Measurements from ENCODE around the gene AEN.

DNA sequence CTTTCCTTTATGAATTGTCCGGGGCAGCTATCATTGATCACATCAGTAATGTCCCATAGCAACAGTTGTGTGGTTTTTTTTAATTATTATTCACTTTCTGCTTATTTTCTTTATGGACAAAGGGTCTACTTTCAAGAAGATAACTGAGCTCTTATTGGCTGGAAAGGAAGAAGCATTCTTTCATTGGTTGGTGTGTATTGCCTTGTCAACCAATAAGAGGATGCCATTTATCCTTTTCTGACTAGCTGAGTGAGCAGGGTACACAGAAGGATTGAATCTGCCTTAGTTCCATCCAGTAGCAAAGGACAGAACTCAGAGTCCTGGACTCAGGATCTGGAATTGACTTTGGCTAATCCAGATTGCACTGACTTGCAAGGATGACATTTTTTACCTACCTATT lies 13.2 kb upstream of the AEN start:
- TF ChIP-seq, protein P1, sequence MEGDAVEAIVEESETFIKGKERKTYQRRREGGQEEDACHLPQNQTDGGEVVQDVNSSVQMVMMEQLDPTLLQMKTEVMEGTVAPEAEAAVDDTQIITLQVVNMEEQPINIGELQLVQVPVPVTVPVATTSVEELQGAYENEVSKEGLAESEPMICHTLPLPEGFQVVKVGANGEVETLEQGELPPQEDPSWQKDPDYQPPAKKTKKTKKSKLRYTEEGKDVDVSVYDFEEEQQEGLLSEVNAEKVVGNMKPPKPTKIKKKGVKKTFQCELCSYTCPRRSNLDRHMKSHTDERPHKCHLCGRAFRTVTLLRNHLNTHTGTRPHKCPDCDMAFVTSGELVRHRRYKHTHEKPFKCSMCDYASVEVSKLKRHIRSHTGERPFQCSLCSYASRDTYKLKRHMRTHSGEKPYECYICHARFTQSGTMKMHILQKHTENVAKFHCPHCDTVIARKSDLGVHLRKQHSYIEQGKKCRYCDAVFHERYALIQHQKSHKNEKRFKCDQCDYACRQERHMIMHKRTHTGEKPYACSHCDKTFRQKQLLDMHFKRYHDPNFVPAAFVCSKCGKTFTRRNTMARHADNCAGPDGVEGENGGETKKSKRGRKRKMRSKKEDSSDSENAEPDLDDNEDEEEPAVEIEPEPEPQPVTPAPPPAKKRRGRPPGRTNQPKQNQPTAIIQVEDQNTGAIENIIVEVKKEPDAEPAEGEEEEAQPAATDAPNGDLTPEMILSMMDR (IDR thresholded peaks at IDR 0.05; ENCODE audit: control extremely low read depth in 1 of 3, insufficient read depth in 1 of 3, low read depth in 1 of 3, low read length in 3 of 3), result no peak
- TF ChIP-seq SP1 (IDR thresholded peaks at IDR 0.05; ENCODE audit: low read depth, low read length) (no peak), BACH1 (IDR thresholded peaks at IDR 0.05; ENCODE audit: low read length) (no peak), TAF7 (optimal IDR thresholded peaks at IDR 0.05; ENCODE audit: borderline replicate concordance, low read depth, low read length) (no peak), JUND (IDR thresholded peaks at IDR 0.05; ENCODE audit: low read length) (no peak), EGR1 (IDR thresholded peaks at IDR 0.05; ENCODE audit: borderline replicate concordance, low read depth, low read length) (no peak)
- TF ChIP-seq, protein P2, sequence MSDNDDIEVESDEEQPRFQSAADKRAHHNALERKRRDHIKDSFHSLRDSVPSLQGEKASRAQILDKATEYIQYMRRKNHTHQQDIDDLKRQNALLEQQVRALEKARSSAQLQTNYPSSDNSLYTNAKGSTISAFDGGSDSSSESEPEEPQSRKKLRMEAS (IDR thresholded peaks at IDR 0.05), result no peak
- TF ChIP-seq, protein P3, sequence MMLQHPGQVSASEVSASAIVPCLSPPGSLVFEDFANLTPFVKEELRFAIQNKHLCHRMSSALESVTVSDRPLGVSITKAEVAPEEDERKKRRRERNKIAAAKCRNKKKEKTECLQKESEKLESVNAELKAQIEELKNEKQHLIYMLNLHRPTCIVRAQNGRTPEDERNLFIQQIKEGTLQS (IDR thresholded peaks at IDR 0.05; ENCODE audit: insufficient read depth, low read depth, low read length), result no peak
- TF ChIP-seq, protein P4, sequence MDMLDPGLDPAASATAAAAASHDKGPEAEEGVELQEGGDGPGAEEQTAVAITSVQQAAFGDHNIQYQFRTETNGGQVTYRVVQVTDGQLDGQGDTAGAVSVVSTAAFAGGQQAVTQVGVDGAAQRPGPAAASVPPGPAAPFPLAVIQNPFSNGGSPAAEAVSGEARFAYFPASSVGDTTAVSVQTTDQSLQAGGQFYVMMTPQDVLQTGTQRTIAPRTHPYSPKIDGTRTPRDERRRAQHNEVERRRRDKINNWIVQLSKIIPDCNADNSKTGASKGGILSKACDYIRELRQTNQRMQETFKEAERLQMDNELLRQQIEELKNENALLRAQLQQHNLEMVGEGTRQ (IDR thresholded peaks at IDR 0.05; ENCODE audit: low read length), result no peak
